HG02840 (cell line): ENCODE data around the gene DEF6.
A peak's percentile ranks its signal among the peaks of the same experiment; 100 is the strongest.

ENCODE experiments used
- ATAC-seq: cut with Tn5 transposase; IDR thresholded peaks from one replicate; pipeline ENCODE4 v1.9.1; 2021; ENCODE audit warnings: mild to moderate bottlenecking, moderate library complexity, moderate number of reproducible peaks; ENCODE audit not compliant: unreplicated experiment, low FRiP score

Gene DEF6

GRCh38 chr6:35297601-35298481, at the start of gene DEF6:
Gene DEF6, plus strand, starts transcription at chr6:35297818. Its CDS starts 39 bp downstream, at chr6:35297857.
- peak; percentile 69 for ATAC-seq

DNA sequence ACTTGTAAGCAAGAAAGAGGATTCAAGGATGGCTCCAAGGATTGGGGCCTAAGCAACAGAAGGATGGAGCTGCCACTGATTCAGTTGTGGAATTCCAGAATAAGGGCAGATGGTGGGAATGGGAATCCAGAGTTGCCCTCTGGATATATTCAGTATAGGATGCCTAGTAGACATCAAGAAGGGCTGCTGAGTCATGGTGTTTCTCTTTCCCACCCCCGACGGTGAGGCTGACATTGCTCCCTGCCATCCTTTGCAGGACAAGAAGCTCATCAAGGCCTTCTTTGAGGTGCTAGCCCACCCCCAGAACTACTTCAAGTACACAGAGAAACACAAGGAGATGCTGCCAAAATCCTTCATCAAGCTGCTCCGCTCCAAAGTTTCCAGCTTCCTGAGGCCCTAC, 49.3 kb upstream of the DEF6 start:
- no peak for ATAC-seq

DNA sequence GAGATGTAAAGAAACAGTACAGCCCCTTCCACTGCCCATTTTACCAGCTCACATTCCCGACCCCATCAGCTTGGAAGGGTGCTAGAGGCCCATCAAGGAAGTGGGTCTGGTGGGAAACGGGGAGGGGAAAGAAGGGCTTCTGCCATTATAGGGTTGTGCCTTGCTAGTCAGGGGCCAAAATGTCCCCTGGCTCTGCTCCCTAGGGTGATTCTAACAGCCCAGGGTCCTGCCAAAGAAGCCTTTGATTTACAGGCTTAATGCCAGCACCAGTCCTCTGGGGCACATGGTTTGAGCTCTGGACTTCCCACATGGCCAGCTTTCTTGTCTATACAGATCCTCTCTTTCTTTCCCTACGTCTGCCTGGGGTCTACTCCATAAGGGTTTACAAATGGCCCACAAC, 48.7 kb upstream of the DEF6 start:
- ATAC-seq = no peak

DNA sequence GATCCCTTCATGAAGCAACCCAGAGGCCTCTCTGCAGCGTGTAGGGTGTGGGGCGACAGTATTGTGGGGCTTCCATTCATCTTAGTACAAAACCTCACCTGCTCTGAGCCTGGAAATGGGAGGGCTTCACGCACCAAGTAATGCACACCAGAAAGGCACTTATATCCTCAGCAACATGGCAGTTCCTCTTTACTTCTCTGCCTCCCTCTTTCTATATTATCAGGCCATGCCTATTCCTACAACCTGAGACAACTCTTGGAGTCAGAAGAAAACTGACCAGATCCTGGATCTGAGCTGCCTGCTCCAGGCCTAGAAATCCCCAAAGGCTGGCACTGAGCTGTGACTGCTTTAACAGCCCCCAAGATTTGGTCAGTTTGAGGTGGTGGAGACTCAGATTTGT, 45.7 kb upstream of the DEF6 start:
- ATAC-seq = no peak

- ATAC-seq = no peak
Measured at GRCh38 chr6:35253249-35253648, 44.4 kb upstream of the DEF6 start.

DNA sequence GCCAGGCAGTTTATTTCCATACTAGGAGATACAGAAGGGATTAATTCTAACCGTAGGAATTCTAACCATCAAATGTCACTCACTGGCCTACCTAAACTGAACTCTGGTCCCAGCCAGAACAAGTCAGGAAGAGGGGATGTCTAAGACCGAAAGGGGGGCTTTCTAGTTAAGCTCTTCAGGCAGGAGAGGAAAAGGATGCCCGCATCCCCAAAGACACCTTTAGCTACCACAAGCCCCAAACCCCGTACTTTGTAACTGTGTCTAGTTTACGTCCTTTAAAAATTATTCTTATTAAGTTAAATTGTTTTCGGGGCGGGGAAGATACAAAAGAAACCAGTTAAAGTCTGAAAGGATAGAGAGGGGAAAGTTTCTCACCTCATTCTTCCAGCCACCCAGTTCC, 39.3 kb upstream of the DEF6 start:
- no peak for ATAC-seq

- peak; percentile 19 for ATAC-seq
Measured at GRCh38 chr6:35258858-35259193, 38.8 kb upstream of the DEF6 start.

DNA sequence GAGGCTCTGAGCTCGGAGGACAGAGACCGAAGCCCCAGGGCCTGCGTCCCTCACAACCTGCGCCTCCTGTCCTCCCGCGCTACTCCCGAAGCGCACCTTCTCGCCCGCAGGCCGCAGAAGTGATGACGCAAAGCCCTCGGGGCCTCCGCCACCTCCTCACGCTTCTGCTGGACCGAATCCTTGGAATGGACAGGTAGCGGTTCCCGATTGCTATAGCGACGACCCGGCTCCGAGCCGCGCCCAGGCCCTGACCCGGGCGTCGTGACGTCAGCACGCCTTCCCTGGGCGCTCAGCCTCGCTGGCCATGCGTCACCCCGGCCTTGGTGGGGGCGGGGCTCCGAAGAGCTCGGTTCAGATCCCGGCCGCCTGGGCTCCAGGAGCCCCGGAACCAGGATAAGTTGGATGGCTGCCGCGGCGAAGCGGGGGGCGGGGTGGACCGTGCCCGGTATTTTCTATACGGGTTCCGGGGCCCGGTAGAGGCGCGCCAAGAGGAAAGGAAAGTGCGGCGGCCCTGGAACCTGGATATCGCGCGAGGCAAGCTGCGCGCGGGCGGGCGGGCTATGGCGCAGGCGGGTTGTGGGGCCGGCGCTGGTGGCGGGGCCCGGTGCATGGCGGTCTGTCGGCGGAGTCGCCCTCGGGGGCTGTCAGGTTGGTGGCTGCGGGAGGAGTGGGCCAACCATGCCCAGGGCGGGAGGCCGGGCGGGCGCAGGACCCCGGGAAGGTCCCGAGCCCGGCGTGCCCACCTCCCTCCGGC, 38.2 kb upstream of the DEF6 start, which contains the start of gene ZNF76:
Gene ZNF76 (plus strand): TSS at position 542 of the 754 bp plus-strand sequence. CDS start 21,417 bp downstream, outside the sequence.
- peak; percentile 85 for ATAC-seq

- no peak for ATAC-seq
Measured at GRCh38 chr6:35259948-35260590, 37.5 kb upstream of the DEF6 start.

GRCh38 chr6:35260591-35261570, 36.7 kb upstream of the DEF6 start:
- no peak for ATAC-seq

DNA sequence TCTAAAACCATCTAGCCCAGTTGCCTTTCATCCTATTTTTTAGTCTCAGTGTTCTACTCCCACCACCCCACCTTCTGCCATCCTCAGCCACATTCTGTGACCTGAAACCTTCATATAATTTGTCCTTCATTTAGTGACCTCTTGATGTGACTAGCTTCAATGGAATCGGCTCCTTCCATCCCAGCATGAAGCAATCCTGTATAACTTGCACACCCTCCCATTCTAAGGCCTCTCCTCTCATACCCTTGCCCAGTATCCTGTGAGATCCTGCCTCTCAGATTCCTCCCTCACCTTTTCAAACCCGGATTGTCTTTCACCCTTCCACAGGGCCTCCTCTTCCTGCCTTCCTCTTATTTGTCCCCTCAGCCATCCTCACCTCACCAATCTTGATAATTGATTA, 35.0 kb upstream of the DEF6 start:
- no peak for ATAC-seq

GRCh38 chr6:35264550-35265274, 32.9 kb upstream of the DEF6 start:
- ATAC-seq = no peak

DNA sequence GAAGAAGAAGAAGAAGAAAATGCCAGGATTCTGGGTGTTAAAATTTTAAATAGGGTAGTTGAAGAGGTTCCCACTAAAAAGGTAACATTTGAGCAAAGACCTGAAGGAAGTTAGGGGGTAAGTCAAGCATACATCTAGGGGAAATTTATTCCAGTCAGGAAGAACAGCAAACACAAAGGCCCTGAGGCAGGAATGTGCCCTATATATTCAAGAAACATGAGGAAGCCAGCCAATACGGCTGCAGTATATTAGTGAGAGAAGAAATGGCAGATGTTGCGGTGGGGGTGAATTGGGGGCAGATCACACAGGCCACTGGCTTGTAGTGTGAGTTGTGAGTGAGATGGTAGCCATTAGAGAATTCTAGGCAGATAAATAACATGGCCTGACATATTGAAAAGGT, 32.1 kb upstream of the DEF6 start:
- no peak for ATAC-seq

DNA sequence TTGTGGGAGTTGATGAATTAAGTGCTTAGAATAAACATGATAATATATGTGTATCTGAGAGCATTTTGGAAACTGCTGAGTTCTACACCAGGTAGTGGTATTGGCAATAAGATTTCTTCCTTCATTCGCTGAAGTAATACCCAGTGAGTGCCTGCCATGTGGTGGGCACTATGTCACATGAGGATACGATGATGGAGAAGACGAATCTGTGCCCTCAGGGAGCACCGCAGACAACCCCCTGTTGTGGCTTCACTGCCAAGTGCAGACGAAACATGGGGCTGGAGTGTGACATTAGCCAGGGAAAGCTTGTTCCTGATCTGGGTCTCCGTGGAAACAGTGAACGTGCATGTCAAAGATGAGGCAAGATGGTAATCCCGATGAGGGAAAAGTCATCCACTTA, 30.2 kb upstream of the DEF6 start:
- ATAC-seq = no peak

- ATAC-seq = no peak
Measured at GRCh38 chr6:35267897-35268296, 29.7 kb upstream of the DEF6 start.

DNA sequence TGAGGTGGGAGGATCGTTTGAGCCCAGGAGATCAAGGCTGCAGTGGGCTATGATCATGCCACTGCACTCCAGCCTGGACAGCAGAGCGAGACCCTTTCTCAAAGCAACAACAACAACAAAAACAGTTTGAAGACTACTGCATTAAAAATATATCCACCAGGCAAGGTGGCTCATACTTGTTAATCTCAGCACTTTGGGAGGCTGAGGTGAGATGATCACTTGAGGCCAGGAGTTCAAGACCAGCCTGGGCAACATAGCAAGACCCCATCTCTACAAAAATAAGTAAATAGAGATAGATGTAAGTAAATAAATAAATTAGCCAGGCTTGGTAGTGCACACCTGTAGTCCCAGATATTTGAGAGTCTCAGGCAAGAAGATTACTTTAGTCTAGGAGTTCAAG, 25.6 kb upstream of the DEF6 start:
- no peak for ATAC-seq

- no peak for ATAC-seq
Measured at GRCh38 chr6:35273822-35274559, 23.6 kb upstream of the DEF6 start.

- no peak for ATAC-seq
Measured at GRCh38 chr6:35275744-35276260, 21.8 kb upstream of the DEF6 start.
